Measurements from ENCODE around the gene PRDM9.
"Not testable (repeated sequence)": the region's sequence is repeated elsewhere in the genome, so short reads cannot be mapped to it uniquely, and the experiment has no call there.

The PRDM9 gene

DNA sequence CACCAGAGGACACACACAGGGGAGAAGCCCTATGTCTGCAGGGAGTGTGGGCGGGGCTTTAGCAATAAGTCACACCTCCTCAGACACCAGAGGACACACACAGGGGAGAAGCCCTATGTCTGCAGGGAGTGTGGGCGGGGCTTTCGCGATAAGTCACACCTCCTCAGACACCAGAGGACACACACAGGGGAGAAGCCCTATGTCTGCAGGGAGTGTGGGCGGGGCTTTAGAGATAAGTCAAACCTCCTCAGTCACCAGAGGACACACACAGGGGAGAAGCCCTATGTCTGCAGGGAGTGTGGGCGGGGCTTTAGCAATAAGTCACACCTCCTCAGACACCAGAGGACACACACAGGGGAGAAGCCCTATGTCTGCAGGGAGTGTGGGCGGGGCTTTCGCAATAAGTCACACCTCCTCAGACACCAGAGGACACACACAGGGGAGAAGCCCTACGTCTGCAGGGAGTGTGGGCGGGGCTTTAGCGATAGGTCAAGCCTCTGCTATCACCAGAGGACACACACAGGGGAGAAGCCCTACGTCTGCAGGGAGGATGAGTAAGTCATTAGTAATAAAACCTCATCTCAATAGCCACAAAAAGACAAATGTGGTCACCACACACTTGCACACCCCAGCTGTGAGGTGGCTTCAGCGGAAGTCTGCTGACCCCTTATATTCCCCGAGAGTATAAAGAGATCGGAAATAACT is 20.0 kb downstream of the PRDM9 start:
- DNase-seq (ENCODE audit: low read depth in 2 of 2) = not testable (repeated sequence)

DNA sequence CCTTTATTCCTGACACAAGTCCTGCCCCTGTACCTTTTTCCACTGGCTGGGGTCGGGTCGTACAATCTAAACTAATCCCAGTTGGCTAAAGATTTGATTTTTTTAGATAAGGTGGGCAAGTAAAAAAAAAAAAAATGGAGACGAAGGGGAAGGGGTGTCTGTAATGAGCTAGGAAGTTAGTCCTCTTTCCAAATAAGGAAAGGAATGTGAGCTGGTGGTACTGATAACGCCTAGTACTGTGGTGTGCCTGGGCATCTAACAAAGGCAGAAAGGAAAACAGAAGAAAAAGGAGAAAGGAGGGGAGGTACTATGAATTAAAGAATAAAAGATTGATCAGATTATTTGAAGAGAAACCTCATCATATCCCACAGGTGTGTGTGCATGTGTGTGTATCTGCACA is 21.3 kb downstream of the PRDM9 start:
- DNase-seq (ENCODE audit: low read depth in 2 of 2) = no peak

DNA sequence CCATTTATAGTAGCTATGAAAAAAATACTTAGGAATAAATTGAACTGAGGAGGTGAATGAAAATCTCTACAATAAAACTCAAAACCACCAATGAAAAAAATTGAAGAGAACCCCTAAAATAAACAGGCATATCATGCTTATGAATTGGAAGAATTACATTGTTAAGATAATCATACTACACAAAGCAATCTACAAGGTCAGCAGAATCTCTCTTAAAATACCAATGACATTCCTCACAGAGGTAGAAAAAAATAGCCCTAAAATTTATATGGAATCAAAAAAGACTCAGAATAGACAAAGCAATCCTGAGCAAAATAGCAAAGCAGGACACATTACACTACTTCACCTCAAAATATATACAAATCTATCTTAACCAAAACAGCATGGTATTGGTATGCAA is 23.2 kb downstream of the PRDM9 start:
- no peak for DNase-seq (ENCODE audit: low read depth in 2 of 2)

DNA sequence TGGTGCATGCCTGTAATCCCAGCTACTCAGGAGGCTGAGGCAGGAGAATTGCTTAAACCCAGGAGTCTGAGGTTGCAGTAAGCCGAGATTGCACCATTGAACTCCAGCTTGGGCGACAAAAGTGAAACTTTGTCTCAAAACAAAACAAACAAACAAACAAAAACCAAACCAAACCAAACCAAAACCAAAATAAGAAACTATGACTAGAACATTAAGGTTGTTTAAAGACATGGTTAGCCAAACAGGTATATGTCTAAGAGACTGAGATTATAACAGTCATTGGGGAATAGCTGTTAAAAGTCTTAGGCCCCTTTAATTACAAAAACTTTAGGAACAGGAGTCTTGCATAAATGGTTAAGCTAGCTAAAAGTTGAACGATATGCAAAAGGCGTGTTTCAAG is 63.6 kb downstream of the PRDM9 start:
- no peak for DNase-seq (ENCODE audit: low read depth in 2 of 2)
